Kidney (tissue), 14 donors: Measurements from ENCODE around the gene TMSB4Y. TPM values are rescaled to one million over a fixed set of nuclear protein-coding genes. Genes with fewer than 3 reads are reported as not detected.

Source experiments
- DNase-seq, 5 donors: peaks; one replicate each; pipeline ENCODE4 v3.0.0-alpha.2; 2013 to 2020
- FAIRE-seq: peaks from 2 replicates; lab custom pipeline; 2012; peaks lifted over from hg19 to GRCh38; lab: Jason Lieb, UNC
- H3K27ac ChIP-seq, 2 donors: one replicate each; pipeline ENCODE4 v1.7.0; 2013; ENCODE audit warnings: low read depth in 2 of 2, low read length in 2 of 2, inconsistent platforms in 1 of 2
- H3K27me3 ChIP-seq: one replicate; pipeline ENCODE4 v1.7.1; 2013; ENCODE audit warnings: low read length, inconsistent platforms; ENCODE audit not compliant: control insufficient read depth, insufficient read depth
- H3K36me3 ChIP-seq, 3 donors: one replicate each; pipeline versions ENCODE4 v1.7.0 to v1.7.1; 2013; ENCODE audit warnings: low read length in 3 of 3, control low read depth in 1 of 3, inconsistent platforms in 1 of 3; ENCODE audit not compliant: insufficient read depth in 3 of 3, control insufficient read depth in 2 of 3
- H3K4me1 ChIP-seq, 3 donors: one replicate each; pipeline versions ENCODE4 v1.7.0 to v1.7.1; 2013; ENCODE audit warnings: low read length in 3 of 3, inconsistent platforms in 1 of 3, low read depth in 1 of 3; ENCODE audit not compliant: control insufficient read depth in 2 of 3, insufficient read depth in 2 of 3
- H3K4me3 ChIP-seq, 3 donors: one replicate each; pipeline versions ENCODE4 v1.7.0 to v1.8.1; 2013; ENCODE audit warnings: low read length in 3 of 3, control low read depth in 1 of 3, inconsistent platforms in 1 of 3
- H3K9ac ChIP-seq, 3 donors: one replicate each; pipeline versions ENCODE4 v1.7.0 to v1.7.1; 2013; ENCODE audit warnings: low read length in 3 of 3, control low read depth in 1 of 3, inconsistent platforms in 1 of 3
- H3K9me3 ChIP-seq, 3 donors: one replicate each; pipeline versions ENCODE4 v1.7.0 to v1.7.1; 2013; ENCODE audit warnings: low read length in 3 of 3, control low read depth in 1 of 3, inconsistent platforms in 1 of 3; ENCODE audit not compliant: control insufficient read depth in 2 of 3, insufficient read depth in 1 of 3
- intact Hi-C: fragments of 100-400 bp; cut with DNase I; formaldehyde crosslinking; loops from one replicate; pipeline ENCODE4 v1.11.1; 2022
- polyA plus RNA-seq: library from polyadenylated mRNA; stranded (reverse); fragments of 350-450 nt; fragmentation: Illumina TruSeq; extraction: RNeasy Lipid Tissue Mini Kit (QIAGEN cat#74804); gene quantifications from one replicate; pipeline ENCODE4 v1.2.3, GENCODE V29; 2014; ENCODE audit warnings: low read depth, low replicate concordance; ENCODE audit not compliant: insufficient read depth
- total RNA-seq: library from RNA; stranded (reverse); fragmentation: NEBNext Ultra II Directional; extraction: Animal tissue kit (Norgen Biotek cat#: 25700); gene quantifications from one replicate; pipeline ENCODE4 v1.2.1, GENCODE V29; 2021
- TF ChIP-seq, protein P1 (sequence below): IDR thresholded peaks from 3 replicates; pipeline ENCODE4 v1.5.1; 2012; ENCODE audit warnings: mild to moderate bottlenecking, moderate library complexity, borderline replicate concordance; ENCODE audit not compliant: insufficient read depth; ENCODE audit errors: extremely low read depth
- donor health status: control.
- donor health status: control.
- donor health status: control.
- donor health status: control.
- donor health status: control.
- donor health status: DM: yes; HTN: yes; CAD: no.
- donor health status: Normal renal cell carcinoma (clear cell type).

The TMSB4Y gene
- total and polyA plus RNA-seq, 2 donors from 2014 or later, result 2.6 TPM; not detected in 1

- FAIRE-seq, result no peak
These were observed 47.8 kb downstream of the TMSB4Y start for GRCh38 chrY:13751289-13752071.

GRCh38 chrY:13754661-13755060 lies 51.0 kb downstream of the TMSB4Y start:
- Histone ChIP-seq H3K9me3 (no peaks in the 10 kb centered on the region), H3K27me3 (no peaks in the 10 kb centered on the region), H3K36me3 (no peaks in the 10 kb centered on the region), H3K9ac (no peak overlapping the region), H3K27ac (no peak overlapping the region), H3K4me1 (peaks cover 0 to 2% (median 0%) of the 10 kb centered on the region in 3 donors), H3K4me3 (no peak overlapping the region)
- TF ChIP-seq, protein P1, sequence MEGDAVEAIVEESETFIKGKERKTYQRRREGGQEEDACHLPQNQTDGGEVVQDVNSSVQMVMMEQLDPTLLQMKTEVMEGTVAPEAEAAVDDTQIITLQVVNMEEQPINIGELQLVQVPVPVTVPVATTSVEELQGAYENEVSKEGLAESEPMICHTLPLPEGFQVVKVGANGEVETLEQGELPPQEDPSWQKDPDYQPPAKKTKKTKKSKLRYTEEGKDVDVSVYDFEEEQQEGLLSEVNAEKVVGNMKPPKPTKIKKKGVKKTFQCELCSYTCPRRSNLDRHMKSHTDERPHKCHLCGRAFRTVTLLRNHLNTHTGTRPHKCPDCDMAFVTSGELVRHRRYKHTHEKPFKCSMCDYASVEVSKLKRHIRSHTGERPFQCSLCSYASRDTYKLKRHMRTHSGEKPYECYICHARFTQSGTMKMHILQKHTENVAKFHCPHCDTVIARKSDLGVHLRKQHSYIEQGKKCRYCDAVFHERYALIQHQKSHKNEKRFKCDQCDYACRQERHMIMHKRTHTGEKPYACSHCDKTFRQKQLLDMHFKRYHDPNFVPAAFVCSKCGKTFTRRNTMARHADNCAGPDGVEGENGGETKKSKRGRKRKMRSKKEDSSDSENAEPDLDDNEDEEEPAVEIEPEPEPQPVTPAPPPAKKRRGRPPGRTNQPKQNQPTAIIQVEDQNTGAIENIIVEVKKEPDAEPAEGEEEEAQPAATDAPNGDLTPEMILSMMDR, result no peak
- intact Hi-C loops, result no loop called here
- FAIRE-seq, result no peak
- DNase-seq, result no peak

More at GRCh38 chrY:13751289-13752071, 47.8 kb downstream of the TMSB4Y start:
- Histone ChIP-seq H3K9me3 (no peaks in the 10 kb centered on the region), H3K4me3 (peak overlapping the region in 2 of 3 donors; percentile 18 to 44), H3K27me3 (no peaks in the 10 kb centered on the region), H3K9ac (no peak overlapping the region), H3K4me1 (peaks cover 0 to 2% (median 0%) of the 10 kb centered on the region in 3 donors), H3K27ac (no peak overlapping the region), H3K36me3 (no peaks in the 10 kb centered on the region)
- peak in 2 of 5 donors; percentile 81 to 82 for DNase-seq
- TF ChIP-seq, protein P1, result no peak
- intact Hi-C loops, result no loop called here

Other genes starting within 250 kb of the TMSB4Y start
- gene UTY, start 223.9 kb upstream of the TMSB4Y start, total RNA-seq, result not detected
- gene UTY, start 223.9 kb upstream of the TMSB4Y start, polyA plus RNA-seq, result 3.4 TPM